ENCODE results near the gene DAPL1.
"Not testable (repeated sequence)": the region's sequence is repeated elsewhere in the genome, so short reads cannot be mapped to it uniquely, and the experiment has no call there.

Gene DAPL1

DNA sequence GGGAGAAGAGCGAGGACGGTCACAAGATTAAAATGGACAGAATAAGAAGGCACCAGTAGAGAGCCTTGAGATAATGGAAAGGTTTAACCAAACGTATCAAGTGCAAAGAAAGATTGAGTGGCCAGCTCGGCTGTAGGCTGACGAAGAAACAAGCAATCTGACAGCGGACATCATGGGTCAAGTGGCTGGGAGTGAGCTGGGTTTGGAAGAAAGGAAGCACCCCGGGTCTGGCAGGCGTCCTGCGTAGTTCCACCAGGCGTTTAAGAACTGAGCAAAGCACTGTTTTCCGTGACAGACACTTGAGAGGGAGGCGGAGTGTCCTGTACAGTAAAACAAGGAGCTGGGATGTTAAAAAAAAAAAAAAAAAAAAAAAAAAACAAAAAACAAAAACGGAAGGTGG is 27.1 kb downstream of the DAPL1 start:
- DNase-seq (ENCODE audit: low spot score) = no peak

DNA sequence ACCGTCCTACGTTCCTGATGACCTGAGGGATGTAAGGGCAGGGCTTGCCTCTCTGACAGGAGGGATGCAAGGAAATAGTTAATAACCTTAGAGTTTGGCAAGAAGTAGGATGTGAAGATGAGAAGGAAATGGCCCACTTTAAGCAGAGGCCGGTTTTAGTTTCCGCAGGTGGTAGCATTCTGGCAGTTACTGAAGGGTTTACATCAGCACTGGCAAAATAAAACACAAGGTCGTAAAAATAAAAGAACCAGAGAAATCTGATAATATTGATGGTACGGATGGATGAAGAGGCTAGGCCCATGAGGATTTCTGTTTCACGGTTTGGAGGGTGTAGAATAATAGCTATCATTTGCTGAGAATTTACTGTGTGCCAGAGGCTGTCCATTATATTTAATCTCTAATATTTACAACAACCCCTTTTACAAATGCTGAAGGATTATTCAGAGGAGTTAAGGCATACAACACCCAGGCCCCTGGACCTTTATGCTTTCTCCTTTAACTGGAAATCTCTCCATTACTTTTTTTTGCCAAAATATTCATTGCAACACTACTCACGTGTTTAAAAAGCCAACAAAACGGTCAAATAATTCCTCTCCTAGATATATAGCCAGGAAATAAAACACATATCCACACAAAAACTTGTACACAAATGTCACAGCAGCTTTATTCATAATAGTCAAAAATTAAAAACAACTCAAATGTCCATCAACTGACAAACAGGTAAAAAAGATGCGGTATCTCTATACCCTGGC is 28.5 kb downstream of the DAPL1 start:
- no peak for DNase-seq (ENCODE audit: low spot score)

- no peak for DNase-seq (ENCODE audit: low spot score)
Observed at GRCh38 chr2:158825021-158825420, 29.9 kb downstream of the DAPL1 start.

GRCh38 chr2:158826965-158827364 is 31.8 kb downstream of the DAPL1 start:
- no peak for DNase-seq (ENCODE audit: low spot score)

DNA sequence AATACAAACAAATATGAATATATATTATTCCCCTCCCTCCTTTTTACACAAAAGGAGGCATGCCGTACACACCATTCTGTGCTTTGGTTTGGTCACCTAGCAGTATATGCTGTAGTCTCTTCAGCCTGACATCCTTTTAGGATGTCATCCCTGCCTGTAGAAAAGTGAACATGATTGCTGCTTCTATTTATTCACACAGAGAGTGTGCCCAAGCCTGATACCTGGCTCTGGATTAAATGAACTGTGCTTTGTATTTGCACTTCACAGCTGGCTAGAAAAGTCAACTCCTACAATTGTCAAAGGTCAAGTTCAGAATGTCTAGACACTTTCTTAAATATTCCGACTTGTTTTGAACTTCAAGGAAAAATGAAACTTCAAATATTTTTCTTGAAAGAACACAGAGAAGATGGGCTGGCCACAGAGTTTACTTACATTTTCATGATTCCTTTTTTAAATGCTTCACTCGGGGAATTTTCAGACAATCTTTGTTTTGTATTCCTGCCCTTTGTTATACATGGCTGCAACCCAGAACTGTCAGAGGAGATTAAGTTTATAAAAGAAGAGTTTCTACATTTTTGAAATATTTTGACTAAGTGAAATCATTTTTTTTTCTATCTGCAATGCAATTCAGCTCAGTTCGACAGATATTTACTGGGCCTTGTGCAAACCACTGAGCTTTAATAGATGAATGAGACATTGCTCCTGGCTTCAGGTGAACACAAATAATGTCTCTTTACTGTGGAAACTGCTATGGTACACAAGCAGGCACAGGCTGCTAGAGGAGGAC is 33.5 kb downstream of the DAPL1 start:
- no peak for DNase-seq (ENCODE audit: low spot score)

- no peak for DNase-seq (ENCODE audit: low spot score)
Observed at GRCh38 chr2:158829167-158829566, 34.0 kb downstream of the DAPL1 start.

DNA sequence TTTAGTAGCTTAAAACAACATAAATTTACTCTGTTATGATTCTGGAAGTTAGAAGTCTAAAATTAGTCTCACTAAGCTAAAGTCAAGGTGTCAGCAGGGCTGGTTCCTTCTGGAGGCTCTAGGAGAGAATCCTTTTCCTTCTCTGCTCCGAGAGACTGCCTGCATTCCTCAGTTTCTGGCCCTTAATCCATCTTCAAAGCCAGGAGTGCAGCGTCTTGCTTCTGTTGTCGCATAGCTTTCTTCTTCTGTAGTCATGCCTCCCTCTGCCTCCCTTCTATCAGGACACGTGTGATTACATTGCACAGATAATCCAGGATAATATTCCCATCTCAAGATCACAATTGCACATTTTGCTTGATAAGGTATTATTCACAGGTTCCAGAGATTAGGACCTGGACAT is 35.1 kb downstream of the DAPL1 start:
- no peak for DNase-seq (ENCODE audit: low spot score)

- DNase-seq (ENCODE audit: low spot score) = no peak
Observed at GRCh38 chr2:158835431-158835830, 40.3 kb downstream of the DAPL1 start.

- no peak for DNase-seq (ENCODE audit: low spot score)
Observed at GRCh38 chr2:158837645-158838044, 42.5 kb downstream of the DAPL1 start.

DNA sequence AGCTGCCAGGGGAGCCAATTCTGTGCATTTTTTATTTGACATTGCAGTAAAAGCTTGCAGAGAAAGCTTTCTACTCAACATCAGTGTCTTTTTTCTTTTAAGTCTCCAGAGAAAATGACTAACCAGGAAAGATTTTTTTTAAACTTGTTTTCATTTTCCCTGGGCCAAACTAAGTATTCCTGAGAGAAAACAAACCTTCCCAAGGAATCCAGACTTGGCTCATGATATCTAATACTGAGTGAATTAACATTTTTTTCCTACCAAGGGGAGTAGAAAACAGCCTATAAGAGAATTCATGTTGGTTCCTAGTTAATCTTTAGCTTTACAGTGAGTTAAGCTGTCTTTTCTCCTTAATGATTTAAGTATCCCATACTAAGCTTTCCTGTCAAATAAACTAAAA is 46.7 kb downstream of the DAPL1 start:
- DNase-seq (ENCODE audit: low spot score) = no peak

DNA sequence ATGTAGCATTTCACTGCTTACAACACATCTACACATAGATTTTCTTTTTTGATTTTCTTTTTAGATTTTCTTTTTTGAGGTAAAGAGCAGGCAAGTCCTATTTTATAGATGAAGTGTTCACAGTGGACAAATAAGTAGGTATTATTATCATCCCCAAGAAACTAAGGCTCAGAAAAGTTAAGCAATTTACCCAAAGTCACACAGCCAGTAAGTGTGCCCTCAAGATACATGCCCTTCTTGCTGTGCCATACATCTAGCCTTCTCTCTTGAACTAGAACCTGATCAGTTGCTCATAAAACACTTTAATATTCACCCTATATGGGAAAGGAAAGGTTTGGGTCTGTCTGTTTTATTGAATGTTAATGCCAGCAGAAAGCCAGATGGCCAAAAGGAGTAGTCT is 50.3 kb downstream of the DAPL1 start:
- DNase-seq (ENCODE audit: low spot score) = no peak

DNA sequence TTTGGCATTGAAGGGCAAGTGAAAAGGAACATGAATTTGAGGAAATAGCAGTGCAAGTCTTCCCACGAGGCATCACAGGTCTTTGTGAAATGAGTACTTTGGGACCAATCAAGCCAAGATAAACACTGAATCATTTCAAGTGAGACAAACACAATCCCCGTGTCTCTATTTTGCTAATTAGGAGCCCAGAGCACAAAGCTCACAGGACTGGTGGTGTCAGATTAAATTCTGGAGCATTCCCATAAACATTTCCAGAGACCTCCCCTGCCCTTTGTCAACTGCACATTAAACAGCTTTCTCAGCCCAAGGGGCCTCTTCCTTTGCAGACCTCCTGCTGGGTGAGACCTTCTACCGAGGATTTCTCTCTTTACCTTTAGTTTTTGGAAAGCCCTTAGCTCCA is 50.7 kb downstream of the DAPL1 start:
- no peak for DNase-seq (ENCODE audit: low spot score)

GRCh38 chr2:158847526-158847925 is 52.4 kb downstream of the DAPL1 start:
- DNase-seq (ENCODE audit: low spot score) = not testable (repeated sequence)

- not testable (repeated sequence) for DNase-seq (ENCODE audit: low spot score)
Observed at GRCh38 chr2:158848031-158848970, 53.2 kb downstream of the DAPL1 start.

DNA sequence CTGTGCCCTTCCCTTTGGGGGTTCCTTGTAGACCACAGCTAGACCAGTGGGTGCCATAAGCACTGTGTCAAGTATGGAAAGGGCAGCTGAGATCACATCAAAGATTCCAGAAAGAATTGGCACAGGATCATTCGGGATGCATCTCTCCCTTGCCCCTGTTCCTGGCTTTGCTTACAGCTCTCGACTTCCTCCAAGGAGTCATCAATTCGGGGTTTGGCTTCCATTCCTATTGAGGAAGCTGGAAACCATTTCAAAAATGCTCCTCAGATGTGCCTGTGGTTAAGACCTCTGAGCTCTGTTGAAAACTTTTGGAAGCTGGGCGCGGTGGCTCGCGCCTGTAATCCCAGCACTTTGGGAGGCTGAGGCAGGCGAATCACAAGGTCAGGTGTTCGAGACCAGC is 65.1 kb downstream of the DAPL1 start:
- DNase-seq (ENCODE audit: low spot score) = not testable (repeated sequence)

- not testable (repeated sequence) for DNase-seq (ENCODE audit: low spot score)
Observed at GRCh38 chr2:158861626-158862025, 66.5 kb downstream of the DAPL1 start.

DNA sequence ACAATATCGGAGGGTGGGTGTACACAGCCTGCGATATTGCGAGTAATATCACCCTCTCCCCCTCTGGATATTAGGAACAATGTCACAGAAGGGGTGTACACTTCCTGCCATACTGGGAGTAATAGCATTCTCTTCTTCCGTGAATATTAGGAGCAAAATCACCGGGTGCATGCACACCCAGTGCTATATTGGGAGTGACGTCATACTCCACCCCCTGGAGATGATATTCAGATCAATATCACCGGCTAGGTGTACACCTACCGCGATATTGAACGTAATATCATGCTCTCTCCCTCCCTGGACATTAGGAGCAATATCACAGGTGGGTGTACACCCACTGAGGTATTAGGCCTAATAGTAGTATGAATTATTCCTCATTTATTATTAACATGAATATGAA is 70.4 kb downstream of the DAPL1 start:
- DNase-seq (ENCODE audit: low spot score) = not testable (repeated sequence)

Measured in left forelimb (tissue), 1 donor.